Psoas muscle (tissue), 8 donors: ENCODE results near the gene NEDD9. TPM values are rescaled to one million over a fixed set of nuclear protein-coding genes. Genes with fewer than 3 reads are reported as not detected.

Experiments
- ATAC-seq, 4 donors: fragments of 200-7000 bp; cut with Tn5 transposase; one replicate each; pipeline ENCODE4 v1.9.1; 2020; ENCODE audit warnings: moderate library complexity in 3 of 4, mild to moderate bottlenecking in 2 of 4
- DNase-seq, 2 donors: peaks; one replicate each; pipeline ENCODE4 v3.0.0-alpha.2; 2020
- H3K27ac ChIP-seq: fragments of 200-600 bp; one replicate; pipeline ENCODE4 v1.8.0; 2022
- H3K27me3 ChIP-seq, 3 donors: fragments of 200-600 bp in 1 of 3; one replicate each; pipeline versions ENCODE4 v1.6.1 to v1.8.0; 2013 to 2022; ENCODE audit warnings: low read length in 2 of 3, mild to moderate bottlenecking in 2 of 3, moderate library complexity in 1 of 3; ENCODE audit not compliant: insufficient read depth in 3 of 3
- H3K36me3 ChIP-seq, 2 donors: fragments of 200-600 bp in 1 of 2; one replicate each; pipeline versions ENCODE4 v1.6.1 to v1.8.0; 2013 to 2022; ENCODE audit warnings: low read depth in 1 of 2, mild to moderate bottlenecking in 1 of 2, moderate library complexity in 1 of 2; ENCODE audit not compliant: insufficient read depth in 1 of 2
- H3K4me1 ChIP-seq: fragments of 200-600 bp; one replicate; pipeline ENCODE4 v1.8.0; 2022
- H3K4me3 ChIP-seq: fragments of 200-600 bp; one replicate; pipeline ENCODE4 v1.8.0; 2022; ENCODE audit warnings: mild to moderate bottlenecking
- H3K9me3 ChIP-seq: fragments of 200-600 bp; one replicate; pipeline ENCODE4 v1.8.0; 2022
- WGBS, 3 donors: extraction: QIAGEN DNeasy Blood & Tissue Kit; methylation state at CpG; one replicate each; pipeline versions ENCODE4 v1.1.6 to v1.1.7; 2013; 5-methylcytosine and 5-hydroxymethylcytosine counted together
- intact Hi-C, 2 donors: fragments of 100-400 bp; cut with DNase I; formaldehyde crosslinking; loops; one replicate each; pipeline versions ENCODE4 v1.11.0 to v1.14.2; 2022
- polyA plus RNA-seq, 3 donors: library from polyadenylated mRNA; stranded (reverse); fragments of 200-250 nt; gene quantifications; one replicate each; pipeline ENCODE4 v1.2.3, GENCODE V29; 2013
- total RNA-seq, 4 donors: library from RNA; stranded (reverse); fragmentation: NEBNext Ultra II Directional in 2 of 4; extraction: Animal tissue kit (Norgen Biotek cat#: 25700) in 2 of 4; gene quantifications; one replicate each; pipeline versions ENCODE4 v1.2.1 to v1.2.4, GENCODE V29; 2021 to 2023
- TF ChIP-seq, protein P1 (sequence below): fragments of 200-600 bp; IDR thresholded peaks from one replicate; pipeline ENCODE4 v1.8.0; 2022; ENCODE audit warnings: antibody characterized with exemption
- donor health status: healthy with polysubstance abuse.
- donor health status: DM: no; HTN: no; CAD: no; lungs with moderate emphysema.
- donor health status: Bipolar disorder and iron deficiency.
- donor health status: healthy.
- donor health status: DM: yes; HTN: yes; CAD: no.
- donor health status: DM: no; HTN: no; CAD: no.
- donor health status: DM: no; HTN: no; CAD: no.
- donor health status: DM: yes; HTN: yes; CAD: no.

NEDD9 gene
- total and polyA plus RNA-seq, 7 donors = 9.0 to 15.7 (median 11.2) TPM

DNA sequence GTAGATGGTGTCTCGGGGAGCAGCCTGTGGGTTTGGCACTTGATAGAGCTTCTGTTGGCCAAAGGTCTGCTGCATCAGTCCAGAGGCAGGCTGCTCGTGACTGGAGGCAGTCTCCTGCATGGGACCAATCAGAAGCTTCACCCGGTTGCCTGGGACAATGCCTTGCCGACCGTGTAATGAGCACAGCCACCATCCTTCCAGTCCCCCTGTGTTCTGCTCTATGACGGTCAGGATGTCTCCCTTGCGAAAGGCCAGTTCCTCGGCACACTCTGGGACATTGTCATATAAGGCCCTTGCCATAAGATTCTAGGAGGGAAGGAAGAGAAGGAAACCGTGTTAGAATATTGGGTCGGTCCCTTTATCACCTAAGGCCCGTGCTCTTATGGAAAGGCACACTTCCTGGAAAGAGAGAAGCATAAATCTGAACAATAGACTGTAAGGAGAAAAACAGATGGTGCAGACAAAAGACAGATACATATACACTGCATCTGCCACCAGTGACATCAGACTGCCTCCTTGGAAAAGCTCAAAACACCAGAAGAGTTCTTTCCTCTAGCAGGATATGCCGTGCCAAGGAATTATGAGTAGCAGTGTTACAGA is 18.9 kb downstream of the NEDD9 start:
- no peak for DNase-seq

DNA sequence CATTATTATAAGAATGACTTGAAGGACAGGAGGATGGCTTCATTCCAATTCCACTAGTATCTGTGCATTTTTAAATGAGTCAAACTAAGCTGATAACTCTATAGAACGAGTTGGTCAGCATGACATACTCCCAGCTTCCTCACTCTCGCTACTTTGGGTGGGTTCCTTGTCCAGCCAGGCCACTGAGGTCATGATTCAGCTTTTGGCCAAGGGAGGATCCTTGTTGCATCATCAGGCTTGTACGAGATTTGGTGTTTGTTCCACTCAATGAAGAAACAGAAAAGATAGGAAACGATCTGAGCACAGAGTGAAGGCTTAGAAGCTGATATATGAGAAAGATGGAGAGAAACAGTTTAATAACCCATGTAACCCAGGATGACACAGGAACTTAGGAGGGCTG is 19.8 kb downstream of the NEDD9 start:
- H3K36me3 ChIP-seq = peaks cover 0 to 8% of the 10 kb centered on the region in 2 donors
- peak overlapping the region; percentile 71 for H3K27ac ChIP-seq
- no peaks in the 10 kb centered on the region for H3K27me3 ChIP-seq
- H3K4me3 ChIP-seq = no peak overlapping the region
- H3K4me1 ChIP-seq = peaks cover 67% of the 10 kb centered on the region
- TF ChIP-seq, protein P1, sequence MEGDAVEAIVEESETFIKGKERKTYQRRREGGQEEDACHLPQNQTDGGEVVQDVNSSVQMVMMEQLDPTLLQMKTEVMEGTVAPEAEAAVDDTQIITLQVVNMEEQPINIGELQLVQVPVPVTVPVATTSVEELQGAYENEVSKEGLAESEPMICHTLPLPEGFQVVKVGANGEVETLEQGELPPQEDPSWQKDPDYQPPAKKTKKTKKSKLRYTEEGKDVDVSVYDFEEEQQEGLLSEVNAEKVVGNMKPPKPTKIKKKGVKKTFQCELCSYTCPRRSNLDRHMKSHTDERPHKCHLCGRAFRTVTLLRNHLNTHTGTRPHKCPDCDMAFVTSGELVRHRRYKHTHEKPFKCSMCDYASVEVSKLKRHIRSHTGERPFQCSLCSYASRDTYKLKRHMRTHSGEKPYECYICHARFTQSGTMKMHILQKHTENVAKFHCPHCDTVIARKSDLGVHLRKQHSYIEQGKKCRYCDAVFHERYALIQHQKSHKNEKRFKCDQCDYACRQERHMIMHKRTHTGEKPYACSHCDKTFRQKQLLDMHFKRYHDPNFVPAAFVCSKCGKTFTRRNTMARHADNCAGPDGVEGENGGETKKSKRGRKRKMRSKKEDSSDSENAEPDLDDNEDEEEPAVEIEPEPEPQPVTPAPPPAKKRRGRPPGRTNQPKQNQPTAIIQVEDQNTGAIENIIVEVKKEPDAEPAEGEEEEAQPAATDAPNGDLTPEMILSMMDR = no peak
- peak; percentile 27 to 64 (median 47) for ATAC-seq
- no peaks in the 10 kb centered on the region for H3K9me3 ChIP-seq
- intact Hi-C loops = no loop called here
- 28 to 42% (median 33%) methylated on average over 4 of the region's 4 CpGs for WGBS, 3 donors
- peak in 1 of 2 donors; percentile 61 for DNase-seq

More for the DNA sequence above, 18.9 kb downstream of the NEDD9 start:
- H3K4me3 ChIP-seq = no peak overlapping the region
- H3K27me3 ChIP-seq = no peaks in the 10 kb centered on the region
- 60 to 67% (median 62%) methylated on average over 12 of the region's 12 CpGs for WGBS, 3 donors
- H3K4me1 ChIP-seq = peaks cover 67% of the 10 kb centered on the region
- no peaks in the 10 kb centered on the region for H3K9me3 ChIP-seq
- ATAC-seq = peak in 3 of 4 donors; percentile 9 to 28 (median 26)
- intact Hi-C loops = no loop called here
- TF ChIP-seq, protein P1 = no peak
- H3K27ac ChIP-seq = peak overlapping the region; percentile 71
- H3K36me3 ChIP-seq = peaks cover 0 to 8% of the 10 kb centered on the region in 2 donors

DNA sequence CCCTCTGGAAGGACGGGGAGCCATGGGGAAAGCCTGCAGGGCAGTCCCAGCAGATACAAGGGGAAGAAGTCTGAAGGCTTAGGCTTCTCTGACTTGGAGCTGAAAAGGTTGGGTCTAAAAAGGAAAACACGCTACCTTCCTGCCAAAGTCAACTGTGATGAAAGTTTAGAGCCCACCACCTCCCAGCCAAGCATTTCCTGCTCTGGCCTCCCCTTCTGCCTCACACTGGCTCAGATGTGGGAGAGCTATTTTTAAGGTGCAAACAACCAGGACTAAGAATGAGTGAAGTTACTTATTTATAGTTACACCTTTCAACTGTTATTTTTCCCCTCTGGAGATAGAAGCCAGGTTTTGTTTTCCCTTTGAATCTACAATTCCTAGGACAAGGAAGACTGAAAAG is 21.2 kb downstream of the NEDD9 start:
- ATAC-seq (no peak), DNase-seq (no peak)
- peak overlapping the region; percentile 60 for H3K27ac ChIP-seq
- peaks cover 0 to 8% of the 10 kb centered on the region in 2 donors for H3K36me3 ChIP-seq
- no peak overlapping the region for H3K4me3 ChIP-seq
- WGBS, 3 donors = 51 to 71% (median 68%) methylated on average over 2 of the region's 2 CpGs
- no peaks in the 10 kb centered on the region for H3K27me3 ChIP-seq
- intact Hi-C loops = no loop called here
- TF ChIP-seq, protein P1 = no peak
- H3K4me1 ChIP-seq = peaks cover 69% of the 10 kb centered on the region
- no peaks in the 10 kb centered on the region for H3K9me3 ChIP-seq

DNA sequence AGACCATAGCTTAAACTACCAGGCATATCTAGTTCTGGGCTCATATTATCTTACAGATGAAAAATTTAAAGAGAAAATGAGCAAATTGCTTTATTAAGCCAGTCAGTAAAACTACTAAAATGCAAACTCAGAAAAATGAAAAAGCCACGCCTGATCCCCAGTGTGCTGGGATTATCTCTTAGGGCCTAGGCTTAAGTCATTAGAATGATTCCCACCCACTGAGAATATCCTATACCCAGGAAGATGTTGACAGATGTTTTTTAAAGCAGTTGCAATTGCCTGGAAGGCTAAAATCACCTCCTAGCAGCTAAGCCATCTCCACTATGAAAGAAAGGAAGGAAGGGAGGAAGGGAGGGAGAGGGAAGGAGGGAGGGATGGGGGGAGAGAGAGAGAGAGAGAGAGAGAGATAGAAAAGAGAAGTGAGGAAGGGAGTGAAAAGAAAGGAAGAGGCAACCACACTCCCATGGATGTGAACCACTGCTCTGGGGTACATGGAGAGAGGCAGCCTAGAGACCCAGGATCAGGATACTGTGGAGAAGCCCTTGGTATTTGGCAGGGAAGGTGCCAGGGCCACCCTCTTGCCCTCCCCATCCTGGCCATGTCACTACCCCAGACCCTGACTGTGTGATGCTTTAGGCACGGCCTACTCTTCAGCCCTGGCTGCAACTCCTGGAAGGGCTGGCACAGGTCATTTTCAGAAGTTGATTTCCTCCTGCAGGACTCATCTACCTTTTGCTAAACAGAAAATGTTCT is 21.9 kb downstream of the NEDD9 start:
- intact Hi-C loops = no loop called here
- ATAC-seq = no peak

More for the DNA sequence above, 21.9 kb downstream of the NEDD9 start:
- DNase-seq = no peak
- no peaks in the 10 kb centered on the region for H3K9me3 ChIP-seq
- WGBS, 3 donors = 59 to 74% (median 68%) methylated on average over 2 of the region's 2 CpGs
- H3K36me3 ChIP-seq = peaks cover 0 to 8% of the 10 kb centered on the region in 2 donors
- H3K4me1 ChIP-seq = peaks cover 67% of the 10 kb centered on the region
- H3K4me3 ChIP-seq = no peak overlapping the region
- H3K27ac ChIP-seq = peak overlapping the region; percentile 60
- TF ChIP-seq, protein P1 = no peak
- no peaks in the 10 kb centered on the region for H3K27me3 ChIP-seq
